NCI-H1092 (cell line): ENCODE measurements around the gene DCAF15.

Source experiments
- DNase-seq: peaks from one replicate; lab custom pipeline; 2025; lab: John Stamatoyannopoulos, UW

DCAF15 gene

DNA sequence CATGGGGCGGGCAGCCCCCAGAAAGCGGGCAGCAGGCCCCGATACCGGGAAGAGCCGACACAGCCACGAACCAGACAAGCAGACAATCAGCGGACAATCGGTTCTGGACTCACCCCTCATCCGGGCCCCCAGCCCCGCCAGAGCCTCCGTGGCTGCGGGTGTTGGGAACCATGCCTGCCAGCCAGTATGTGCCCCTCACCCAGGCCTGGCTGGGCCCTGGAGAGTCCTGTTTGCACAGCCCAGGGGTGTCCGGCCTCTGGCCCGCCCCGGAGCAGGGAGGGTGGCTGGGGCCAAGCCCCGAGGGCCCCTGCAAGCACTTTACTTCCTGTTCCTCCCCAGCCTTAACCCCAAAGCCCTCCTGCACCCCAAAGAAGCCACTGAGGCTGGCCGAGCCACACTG, 21.9 kb upstream of the DCAF15 start:
- no peak for DNase-seq

DNA sequence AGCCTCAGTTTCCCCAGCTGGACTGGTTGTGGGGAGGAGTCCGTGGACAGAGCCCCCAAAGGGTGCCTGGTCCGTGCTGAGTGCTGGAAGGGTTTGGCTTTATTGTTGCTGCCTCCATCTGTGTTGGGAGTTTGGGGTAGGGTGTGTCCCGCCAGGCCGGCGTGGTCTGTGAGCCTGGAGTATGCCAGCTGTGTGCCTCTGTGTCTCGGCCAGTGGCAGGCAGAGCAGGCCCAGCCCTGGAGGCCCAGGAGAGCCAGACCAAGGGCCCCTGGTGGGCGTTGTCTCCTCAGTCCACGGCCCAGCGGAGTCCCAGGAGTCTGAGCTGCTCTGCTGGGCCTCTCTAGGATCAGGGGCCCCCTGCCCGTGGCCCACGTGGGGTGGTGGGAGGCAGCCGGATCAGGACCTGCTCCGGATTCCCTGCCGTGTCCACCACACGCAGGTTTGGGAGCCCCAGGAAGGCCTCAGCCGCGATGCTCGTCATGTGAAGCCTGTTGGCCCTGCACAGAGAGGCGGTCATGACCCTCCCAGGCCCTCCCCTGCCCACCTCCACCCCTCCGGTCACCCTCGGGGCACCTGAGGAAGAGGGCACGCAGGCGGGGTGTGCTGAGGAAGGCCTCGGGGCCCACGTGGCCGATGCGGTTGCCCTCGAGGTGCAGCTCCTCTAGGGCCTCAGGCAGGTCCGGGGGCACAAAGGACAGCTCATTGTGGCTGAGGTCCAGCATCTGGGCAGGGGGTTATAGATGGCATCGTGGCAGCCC, 20.7 kb upstream of the DCAF15 start:
- no peak for DNase-seq

DNA sequence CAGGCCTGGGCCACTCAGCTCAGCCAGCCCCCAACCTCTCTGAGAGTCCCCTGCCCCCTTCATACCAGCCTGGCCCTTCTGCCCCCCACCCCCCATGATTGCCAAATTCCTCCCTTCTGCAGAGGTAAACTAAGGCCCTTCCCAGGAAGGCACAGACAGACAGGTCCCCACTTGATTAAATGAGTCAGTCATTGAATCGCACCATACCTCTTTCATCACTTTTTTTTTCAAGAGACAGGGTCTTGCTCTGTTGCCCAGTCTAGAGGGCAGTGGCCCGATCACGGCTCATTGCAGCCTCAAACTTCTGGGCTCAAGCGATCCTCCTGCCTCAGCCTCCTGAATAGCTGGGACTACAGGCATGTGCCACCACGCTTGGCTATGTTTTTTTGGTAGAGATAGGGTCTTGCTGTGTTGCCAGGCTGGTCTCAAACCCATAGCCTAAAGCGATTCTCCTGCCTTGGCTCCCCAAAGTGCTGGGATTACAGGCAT, 20.1 kb upstream of the DCAF15 start:
- DNase-seq = no peak

DNA sequence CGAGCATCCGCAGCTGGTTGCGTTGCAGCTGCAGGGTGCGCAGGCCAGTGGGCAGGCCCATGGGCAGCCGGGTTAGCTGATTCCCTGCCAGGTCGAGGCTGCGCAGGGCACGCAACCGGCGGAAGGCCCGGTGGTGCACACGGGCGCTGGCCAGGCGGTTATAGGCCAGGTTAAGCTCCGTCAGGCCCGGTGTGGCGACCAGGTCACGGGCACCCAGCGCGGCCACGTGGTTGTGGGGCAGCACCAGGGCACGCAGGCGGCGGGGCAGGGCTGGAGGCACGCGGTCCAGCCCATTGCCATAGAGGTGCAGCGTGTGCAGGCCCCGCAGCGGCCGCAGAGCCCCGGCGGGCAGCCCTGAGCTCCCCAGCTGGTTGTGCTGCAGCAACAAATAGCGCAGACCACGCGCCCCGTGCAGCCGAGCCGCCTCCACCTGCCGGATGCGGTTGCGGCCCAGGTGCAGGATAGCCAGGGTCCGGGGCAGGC, 19.4 kb upstream of the DCAF15 start:
- no peak for DNase-seq

DNA sequence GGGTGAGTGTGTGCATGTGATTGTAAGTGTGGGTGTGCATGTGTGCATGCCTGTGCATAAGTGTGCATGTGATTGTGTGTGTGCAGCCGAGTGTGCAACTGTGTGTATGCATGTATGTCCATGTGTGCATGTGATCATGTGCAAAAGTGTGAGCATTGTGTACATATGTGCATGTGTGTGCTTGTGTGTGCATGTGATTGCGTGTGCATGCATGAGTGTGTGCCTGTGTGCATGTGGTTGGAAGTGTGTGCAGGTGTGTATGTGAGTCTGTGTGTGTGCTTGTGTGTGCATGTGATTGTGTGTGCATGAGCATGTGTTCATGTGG, 17.6 kb upstream of the DCAF15 start:
- DNase-seq = no peak

DNA sequence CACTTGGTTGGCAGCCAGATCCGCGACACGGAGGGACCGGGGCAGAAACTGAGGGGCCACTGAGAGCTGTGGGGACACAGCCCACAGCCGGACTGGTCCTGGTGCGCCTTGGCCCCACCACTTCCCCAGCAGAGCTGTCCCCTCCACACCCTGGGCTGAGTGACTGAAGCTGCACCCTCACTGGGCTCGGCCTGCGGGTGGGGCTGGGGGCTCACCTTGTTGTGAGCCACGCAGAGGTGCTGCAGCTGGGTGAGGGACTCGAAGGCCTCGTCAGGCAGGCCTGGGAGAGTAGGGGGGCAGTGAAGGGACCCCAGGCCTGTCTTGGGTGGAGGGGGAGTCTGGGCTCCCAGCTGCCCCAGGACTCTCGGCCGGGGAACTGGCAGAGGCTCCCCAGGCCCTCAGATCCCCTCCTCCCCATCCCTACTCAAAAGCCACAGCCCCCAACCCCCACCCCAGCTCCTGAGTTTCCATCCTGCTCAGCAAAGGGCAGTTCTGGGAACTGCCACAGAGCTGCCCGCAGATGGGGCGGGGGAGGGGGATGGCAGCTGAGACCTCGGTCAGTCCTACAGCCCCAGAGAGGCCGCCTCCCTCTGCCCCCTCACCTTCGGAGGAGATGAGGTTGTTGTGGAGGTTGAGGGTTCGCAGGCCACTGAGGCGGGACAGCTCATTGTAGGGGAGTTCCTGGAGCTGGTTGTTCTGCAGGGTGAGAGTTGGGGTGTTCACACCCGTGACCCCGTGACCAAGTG, 16.4 kb upstream of the DCAF15 start:
- DNase-seq = no peak

DNA sequence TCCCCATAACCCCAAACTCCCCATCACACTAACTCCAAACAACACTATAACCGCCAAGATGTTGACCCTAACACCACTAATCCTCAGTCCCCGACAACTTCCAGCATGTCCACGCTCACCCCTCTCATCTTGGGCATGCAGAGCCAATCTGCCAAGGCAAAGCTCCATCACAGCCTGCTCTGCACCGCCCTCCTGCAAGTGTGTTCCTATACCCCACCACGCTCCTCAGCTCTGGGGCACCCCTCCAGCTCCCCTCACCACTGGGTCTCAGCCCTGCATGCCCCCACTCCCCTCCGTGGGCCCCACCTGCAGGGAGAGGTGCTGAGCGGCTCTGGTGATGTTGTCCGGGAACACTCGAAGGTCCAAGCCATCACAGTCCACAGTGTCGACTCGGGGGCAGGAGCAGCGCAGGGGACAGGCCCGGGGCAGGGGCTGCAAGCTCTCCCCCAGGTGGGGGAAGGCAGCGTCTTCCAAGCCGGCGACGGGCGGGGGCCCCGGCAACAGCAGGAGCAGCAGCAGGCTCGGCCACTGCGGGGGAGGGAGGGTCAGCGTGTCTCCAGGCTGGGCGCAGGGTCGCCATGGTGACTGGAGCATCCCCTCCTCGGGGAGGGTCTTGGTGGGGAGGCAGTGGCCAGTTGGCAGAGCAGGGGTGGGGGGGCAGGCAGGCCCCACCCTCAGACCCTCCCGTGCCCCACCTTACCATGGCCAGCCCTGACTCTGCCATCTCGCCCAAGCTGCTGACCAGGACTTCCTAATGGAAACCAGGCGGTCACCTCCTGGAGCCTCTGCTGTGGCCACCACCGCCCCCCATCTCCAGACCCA, 14.6 kb upstream of the DCAF15 start:
- no peak for DNase-seq

DNA sequence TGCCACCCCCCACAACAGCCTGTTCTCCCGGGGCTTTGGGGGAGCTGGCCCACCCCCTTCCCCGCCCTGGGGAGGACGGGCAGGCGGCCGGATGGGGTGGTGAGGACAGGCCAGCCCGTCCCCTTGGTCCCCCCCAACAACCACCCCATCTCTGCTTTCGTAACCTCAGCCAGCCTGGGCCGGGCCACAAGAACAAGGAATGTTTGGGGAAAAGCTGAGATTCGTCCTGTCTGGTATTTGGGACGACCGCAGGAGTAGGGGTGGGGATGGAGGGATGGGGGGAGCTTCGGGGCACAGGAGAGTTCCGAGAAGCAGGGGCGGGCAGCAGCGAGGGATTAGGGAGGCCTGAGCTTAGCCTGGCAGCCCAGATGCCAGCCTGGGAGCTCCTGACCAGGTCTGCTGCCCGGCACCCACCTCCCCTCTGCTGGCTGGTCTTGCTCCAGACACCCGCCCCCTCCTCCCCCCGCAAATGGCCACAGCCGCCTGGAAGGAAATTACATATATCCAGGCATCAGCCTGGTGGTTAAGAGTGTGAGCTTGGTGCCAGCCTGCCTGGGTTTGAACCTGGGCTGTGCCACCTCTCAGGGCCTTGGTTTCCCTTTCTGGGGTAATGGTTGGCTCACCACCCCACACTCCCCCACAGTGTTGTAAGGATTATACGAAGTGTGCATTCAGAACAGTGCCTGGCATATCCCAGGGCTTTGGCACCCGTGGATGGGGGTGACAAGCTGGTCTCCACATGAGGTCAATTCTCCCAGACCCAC, 13.8 kb upstream of the DCAF15 start, which contains the start of gene PODNL1:
TSS of gene PODNL1 (minus strand) at position 117 of the 764 bp plus-strand sequence. CDS start 236 bp downstream, outside the sequence.
- DNase-seq = no peak

DNA sequence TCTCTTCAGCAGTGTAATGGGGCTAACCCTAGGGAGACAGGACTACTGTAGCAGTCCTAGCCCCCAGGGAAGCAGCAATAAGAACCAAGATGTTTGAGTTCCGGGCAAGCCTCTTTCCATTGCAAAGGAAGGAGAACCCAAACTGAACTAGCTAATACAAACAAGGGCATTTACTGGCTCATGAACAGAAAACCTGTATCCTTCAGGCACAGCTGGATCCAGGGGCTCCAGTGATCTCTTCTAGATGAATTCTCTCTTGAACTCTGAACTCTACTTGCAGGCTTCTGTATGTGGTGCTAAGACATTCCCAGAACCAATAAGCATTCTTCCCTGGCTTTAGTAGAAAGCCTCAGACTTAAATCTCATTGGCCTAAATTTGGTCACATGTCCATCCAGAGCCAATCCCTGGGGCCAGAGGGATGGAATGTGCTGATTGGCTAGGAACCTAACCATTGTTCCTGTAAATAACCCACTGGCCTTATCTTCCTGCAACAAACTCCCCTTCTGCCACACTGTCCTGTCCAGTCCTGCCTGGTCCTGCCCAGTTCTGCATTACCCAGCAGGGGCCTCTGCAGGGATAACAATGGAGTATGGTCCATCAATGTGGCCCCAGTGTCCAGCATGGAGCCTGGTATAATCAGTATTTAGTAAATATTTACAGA, 10.2 kb upstream of the DCAF15 start:
- DNase-seq = no peak

DNA sequence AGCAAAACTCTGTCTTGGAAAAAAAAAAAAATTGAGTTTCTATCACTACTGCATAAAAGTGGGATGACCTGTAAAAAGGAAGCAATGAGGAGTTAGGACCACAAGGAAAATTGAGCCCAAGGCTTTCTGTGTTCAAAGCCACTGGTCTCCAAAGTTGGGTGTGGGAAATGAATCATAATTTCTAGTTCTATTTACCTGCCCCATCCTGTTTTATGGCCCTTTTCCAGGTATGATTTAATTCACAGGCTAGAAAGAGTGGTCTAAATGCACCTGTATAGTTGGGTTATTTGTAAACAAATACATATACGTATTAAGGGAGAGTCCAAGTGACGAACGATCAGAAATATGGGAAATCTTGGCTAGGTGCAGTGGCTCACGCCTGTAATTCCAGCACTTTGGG, 5.9 kb upstream of the DCAF15 start:
- DNase-seq = no peak

DNA sequence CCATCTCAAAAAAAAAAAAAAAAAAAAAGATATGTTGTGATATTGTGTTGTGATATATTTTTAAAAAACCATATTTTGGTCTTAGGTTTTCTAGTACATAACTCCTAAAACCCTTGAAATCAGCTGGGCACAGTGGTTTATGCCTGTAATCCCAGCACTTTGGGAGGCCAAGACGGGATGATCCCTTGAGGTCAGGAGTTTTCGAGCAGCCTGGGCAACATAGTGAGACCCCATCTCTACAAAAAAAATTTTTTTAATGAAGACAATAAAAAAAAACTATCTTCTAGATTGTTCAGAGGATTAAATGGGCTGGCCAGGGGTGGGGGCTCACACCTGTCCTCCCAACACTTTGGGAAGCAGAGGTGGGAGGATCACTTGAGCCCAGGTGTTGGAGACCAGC, 1.3 kb upstream of the DCAF15 start:
- DNase-seq = no peak

DNA sequence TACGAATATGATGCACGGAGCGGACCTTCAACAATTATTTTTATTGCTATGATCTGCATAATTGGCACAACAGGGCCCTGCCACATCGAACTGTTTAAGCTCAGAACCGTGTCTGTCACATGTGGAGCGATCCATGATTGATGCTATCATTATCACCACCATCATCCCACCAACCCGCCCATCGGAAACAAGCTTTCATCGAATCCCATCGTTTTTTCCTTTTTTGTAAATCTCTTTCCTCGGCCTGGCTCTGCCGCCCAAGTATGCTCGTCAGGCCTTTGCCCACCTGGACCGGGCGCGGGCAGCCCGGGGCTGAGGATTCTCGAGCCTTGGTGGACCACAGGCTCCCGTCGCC, 533 bp upstream of the DCAF15 start:
- no peak for DNase-seq

DNA sequence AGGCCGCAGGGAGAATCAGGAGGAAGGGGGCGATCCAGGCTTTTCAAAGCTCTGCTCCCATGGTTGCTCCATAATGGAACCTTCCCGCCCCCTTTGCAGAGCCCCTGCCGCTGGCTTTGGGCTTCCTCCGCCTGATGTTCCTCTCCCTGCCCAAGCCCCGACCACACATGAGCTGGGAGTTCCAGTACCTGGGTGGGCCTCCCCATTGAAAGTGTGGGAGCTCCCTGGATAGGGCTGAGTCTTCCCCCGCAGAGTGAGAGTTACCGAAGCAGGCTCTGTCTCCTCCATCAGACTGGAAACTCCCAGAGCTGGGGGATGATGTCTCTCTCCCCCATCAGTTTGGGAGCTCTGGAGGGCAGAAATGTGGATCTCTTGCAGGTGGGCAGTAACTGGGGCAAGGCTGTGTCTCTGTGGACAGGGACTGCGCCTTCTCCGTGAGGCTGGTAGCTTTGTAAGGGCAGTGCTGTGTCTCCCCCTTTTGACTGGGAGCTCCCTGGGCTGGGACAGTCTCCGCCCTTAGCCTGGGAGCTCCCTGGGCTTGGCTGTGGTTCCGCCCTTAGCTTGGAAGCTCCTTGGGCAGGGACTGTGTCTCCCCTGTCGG, 722 bp downstream of the DCAF15 start:
- DNase-seq = no peak

DNA sequence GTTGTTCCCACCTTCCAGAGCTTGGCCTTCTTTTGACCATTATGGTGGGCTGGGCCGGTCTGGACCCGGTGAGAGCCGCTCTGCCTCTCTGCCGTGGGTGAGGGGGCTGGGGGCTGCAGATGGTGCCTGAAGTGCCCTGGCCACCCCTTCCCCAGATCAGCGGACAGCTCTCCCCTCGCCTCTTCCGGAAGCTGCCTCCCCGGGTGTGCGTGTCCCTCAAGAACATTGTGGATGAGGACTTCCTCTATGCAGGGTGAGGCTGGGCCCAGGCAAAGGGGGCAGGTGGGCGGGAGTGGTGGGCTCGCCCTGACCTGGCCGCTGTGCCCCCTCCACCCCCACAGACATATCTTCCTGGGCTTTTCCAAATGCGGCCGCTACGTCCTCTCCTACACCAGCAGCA, 1.9 kb downstream of the DCAF15 start:
- DNase-seq = no peak

DNA sequence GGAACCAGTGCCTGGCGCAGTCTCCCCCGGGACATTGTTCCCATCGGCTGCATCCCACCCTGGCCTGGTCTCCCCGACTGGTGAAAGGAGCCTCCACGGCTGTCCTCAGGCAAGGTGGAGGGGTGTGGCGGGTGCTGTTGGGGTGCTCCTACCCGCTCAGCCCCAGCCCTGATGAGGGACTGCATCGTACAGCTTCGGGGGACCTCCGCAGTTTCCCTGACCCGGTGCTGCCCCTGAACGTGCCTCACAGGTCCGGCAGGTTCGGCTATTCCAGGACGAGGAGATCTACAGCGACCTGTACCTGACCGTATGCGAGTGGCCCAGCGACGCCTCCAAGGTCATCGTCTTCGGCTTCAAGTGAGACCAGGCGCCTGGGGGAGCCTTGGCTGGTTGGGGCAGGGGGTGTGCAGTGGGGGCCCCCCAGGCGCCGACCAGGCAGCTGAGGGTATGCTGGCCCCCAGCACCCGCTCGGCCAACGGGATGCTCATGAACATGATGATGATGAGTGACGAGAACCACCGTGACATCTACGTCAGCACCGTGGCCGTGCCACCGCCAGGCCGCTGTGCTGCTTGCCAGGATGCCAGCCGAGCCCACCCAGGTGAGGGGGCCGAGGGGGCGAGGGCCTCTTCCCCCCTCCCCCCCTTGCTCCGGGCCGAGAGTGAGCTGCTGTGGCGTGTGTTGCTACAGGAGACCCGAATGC, 3.5 kb downstream of the DCAF15 start:
- no peak for DNase-seq

DNA sequence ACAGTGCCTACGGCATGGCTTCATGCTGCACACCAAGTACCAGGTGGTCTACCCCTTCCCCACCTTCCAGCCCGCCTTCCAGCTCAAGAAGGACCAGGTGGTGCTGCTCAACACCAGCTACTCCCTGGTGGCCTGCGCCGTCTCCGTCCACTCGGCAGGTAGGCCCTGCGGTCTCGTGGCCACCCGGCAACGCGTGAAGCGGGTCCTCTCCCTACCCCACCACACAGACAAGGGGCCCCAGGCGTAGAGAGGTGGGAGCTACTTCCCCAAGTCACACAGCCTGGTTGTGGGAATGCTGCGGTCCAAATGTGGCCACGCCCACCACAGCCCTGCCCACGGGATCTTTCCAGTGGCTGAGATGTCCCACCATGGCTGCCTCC, 4.0 kb downstream of the DCAF15 start:
- no peak for DNase-seq

DNA sequence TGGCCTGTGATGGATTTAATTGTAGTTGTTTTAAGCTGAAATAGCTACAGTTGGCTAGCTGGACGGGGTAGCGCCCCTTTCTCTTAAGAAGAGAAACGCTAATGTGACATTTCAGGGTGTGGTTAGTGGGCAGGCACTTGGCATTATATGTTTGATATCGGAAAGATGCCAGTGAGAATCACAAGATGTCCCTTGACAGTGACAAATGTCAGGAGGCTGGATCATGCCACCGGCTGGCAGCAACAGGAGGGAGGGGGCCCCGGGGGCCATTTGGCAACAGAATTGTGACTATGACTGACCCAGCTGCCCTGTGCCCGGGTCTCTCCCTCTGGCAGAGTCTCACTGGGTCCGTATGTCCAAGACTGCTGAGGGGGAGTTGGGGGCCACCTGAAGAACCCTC, 4.7 kb downstream of the DCAF15 start:
- no peak for DNase-seq

DNA sequence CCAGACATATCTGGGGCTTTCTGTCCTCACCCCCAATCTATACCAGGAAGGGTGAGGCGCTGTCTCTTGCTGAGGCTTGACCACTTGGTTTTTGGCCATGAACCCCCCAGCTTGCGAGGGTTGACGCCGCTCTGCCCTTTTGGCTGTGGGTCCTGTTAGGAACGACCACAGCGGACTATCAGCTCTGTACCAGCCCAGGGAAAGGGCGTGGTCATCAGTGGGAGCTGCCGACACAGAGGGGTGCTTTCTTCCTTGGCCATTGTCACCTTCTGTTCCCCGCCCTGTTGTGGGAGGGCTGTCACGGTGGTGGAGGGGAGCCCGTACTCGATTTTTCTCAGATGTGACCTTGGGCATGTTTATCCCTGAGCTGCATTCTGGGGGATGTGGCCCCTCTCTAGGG, 5.7 kb downstream of the DCAF15 start:
- no peak for DNase-seq

DNA sequence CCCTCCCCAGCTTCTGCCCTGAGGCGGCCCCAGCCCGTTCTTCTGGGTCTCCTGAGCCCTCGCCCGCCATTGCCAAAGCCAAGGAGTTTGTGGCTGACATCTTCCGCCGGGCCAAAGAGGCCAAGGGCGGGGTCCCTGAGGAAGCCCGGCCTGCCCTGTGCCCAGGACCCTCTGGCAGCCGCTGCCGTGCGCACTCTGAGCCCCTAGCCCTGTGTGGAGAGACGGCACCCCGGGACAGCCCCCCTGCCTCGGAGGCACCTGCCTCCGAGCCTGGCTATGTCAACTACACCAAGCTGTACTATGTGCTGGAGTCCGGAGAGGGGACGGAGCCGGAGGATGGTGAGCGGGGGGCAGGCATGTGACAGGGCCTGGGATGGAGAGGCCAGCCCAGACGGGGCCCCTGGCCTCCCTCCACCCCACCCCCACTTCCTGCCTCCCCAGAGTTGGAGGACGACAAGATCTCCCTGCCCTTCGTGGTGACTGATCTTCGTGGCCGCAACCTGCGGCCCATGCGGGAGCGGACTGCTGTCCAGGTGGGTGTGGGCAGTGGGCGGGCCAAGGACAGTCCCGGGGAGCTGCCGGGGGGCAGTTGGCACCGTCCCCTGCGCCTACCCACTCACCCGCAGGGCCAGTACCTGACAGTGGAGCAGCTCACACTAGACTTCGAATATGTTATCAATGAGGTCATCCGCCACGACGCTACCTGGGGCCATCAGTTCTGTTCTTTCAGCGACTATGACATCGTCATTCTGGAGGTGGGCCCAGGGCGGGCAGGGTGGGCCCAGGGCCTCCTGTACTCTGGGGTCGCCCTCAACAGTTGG, 7.0 kb downstream of the DCAF15 start:
- DNase-seq = no peak
